SJCRH30 (cell line): ENCODE measurements around the gene UGT1A8. TPM values are rescaled to one million over a fixed set of nuclear protein-coding genes. Genes with fewer than 3 reads are reported as not detected.
"Not testable (repeated sequence)": the region's sequence is repeated elsewhere in the genome, so short reads cannot be mapped to it uniquely, and the experiment has no call there.

Experiments
- DNase-seq, 2 experiments: peaks; one replicate each; pipeline ENCODE4 v3.0.0-alpha.2; 2015 to 2020
- H3K27ac ChIP-seq: fragments of 250-450 bp; sonication (Bioruptor Pico); 2 replicates; pipeline ENCODE4 v1.5.1; 2020; ENCODE audit warnings: mild to moderate bottlenecking, moderate library complexity
- H3K27me3 ChIP-seq: fragments of 250-450 bp; sonication (Bioruptor Pico); 2 replicates; pipeline ENCODE4 v1.5.1; 2020; ENCODE audit warnings: mild to moderate bottlenecking, moderate library complexity
- H3K36me3 ChIP-seq: fragments of 250-450 bp; sonication (Bioruptor Pico); 2 replicates; pipeline ENCODE4 v1.5.1; 2020; ENCODE audit warnings: mild to moderate bottlenecking, moderate library complexity
- H3K4me1 ChIP-seq: fragments of 250-450 bp; sonication (Bioruptor Pico); 2 replicates; pipeline ENCODE4 v1.5.1; 2020; ENCODE audit warnings: mild to moderate bottlenecking, moderate library complexity
- H3K4me3 ChIP-seq: fragments of 250-450 bp; sonication (Bioruptor Pico); 2 replicates; pipeline ENCODE4 v1.5.1; 2020; ENCODE audit warnings: mild to moderate bottlenecking, moderate library complexity
- H3K9me3 ChIP-seq: fragments of 250-450 bp; sonication (Bioruptor Pico); replicated peaks from 2 replicates; pipeline ENCODE4 v1.5.1; 2020; ENCODE audit warnings: mild to moderate bottlenecking, moderate library complexity
- total RNA-seq: library from RNA; depleted of rRNA; stranded (reverse); fragments of >200 nt; shearing (Covaris generic); gene quantifications from 2 replicates; pipeline ENCODE4 v1.2.3, GENCODE V29; 2014

The UGT1A8 gene
- total RNA-seq, 1 experiment from 2014 or later: not detected

DNA sequence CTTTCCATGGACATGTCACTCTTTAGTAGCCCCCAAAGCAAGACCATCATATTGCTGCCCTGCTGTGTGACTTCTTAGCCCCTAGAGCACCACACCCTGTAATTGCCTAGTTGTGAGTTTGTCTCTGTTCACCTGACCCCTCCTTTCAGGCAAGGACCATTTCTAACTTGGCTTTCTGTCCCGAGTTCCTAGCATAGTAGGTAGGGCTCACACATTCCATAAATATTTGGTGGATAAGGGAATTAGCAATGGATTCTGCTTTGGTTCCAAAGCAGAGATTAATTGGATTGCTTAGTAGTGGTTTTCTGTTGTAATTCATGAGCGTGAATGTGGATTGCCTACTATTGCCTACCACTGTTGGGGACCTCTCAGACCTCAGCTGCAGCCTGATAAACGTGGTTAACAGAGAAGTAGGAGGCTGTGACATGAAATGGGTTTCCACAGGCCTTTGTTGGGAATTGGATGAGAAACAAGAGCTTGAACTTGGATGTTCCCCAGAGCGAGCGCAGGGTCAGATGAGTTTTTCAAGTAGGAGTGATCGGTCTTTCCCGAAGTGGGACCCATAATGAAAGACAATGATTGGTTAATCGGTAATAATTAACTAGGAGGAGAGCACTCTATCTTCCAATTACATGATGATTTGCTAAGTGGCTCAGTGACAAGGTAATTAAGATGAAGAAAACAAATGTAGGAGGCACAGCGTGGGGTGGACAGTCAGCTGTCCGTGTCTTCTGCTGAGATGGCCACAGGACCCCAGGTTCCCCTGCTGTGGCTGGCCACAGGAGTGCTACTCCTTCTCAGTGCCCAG, 129.2 kb downstream of the UGT1A8 start:
- no peak for DNase-seq
- H3K4me1 ChIP-seq: peaks cover 6% of the 10 kb centered on the region; the same call in 1 of the 2 replicates
- H3K4me3 ChIP-seq: no peak overlapping the region
- no peaks in the 10 kb centered on the region for H3K27me3 ChIP-seq
- no peak overlapping the region for H3K27ac ChIP-seq
- H3K36me3 ChIP-seq: no peaks in the 10 kb centered on the region
- peaks cover 5% of the 10 kb centered on the region for H3K9me3 ChIP-seq

DNA sequence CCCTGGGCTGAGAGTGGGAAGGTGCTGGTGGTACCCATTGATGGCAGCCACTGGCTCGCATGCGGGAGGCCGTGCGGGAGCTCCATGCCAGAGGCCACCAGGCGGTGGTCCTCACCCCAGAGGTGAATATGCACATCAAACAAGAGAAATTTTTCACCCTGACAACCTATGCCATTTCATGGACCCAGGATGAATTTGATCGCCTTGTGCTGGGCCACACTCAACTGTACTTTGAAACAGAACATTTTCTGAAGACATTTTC, 129.8 kb downstream of the UGT1A8 start:
- DNase-seq: no peak
- H3K27me3 ChIP-seq: no peaks in the 10 kb centered on the region

DNA sequence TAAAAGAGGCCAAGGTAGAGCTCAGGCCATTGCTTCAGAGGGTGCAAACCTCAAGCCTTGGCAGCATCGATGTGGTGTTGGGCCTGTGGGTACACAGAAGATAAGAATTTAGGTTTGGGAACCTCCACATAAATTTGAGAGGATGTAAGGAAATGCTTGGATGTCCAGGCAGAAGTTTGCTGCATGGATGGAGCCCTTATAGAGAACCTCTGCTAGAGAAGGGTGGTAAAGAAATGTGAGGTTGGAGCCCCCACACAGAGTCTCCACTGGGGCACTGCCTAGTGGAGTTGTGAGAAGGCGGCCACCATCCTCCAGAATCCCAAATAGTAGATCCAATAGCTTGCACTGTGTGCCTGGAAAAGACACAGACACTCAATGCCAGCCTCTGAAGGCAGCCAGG, 133.3 kb downstream of the UGT1A8 start:
- H3K4me1 ChIP-seq, H3K27me3 ChIP-seq, H3K36me3 ChIP-seq, H3K9me3 ChIP-seq, H3K4me3 ChIP-seq, H3K27ac ChIP-seq, DNase-seq: not testable (repeated sequence)

More for the DNA sequence above, 129.8 kb downstream of the UGT1A8 start:
- peaks cover 6% of the 10 kb centered on the region; the same call in 1 of the 2 replicates for H3K4me1 ChIP-seq
- H3K27ac ChIP-seq: no peak overlapping the region
- H3K9me3 ChIP-seq: peaks cover 5% of the 10 kb centered on the region
- no peaks in the 10 kb centered on the region for H3K36me3 ChIP-seq
- H3K4me3 ChIP-seq: no peak overlapping the region

DNA sequence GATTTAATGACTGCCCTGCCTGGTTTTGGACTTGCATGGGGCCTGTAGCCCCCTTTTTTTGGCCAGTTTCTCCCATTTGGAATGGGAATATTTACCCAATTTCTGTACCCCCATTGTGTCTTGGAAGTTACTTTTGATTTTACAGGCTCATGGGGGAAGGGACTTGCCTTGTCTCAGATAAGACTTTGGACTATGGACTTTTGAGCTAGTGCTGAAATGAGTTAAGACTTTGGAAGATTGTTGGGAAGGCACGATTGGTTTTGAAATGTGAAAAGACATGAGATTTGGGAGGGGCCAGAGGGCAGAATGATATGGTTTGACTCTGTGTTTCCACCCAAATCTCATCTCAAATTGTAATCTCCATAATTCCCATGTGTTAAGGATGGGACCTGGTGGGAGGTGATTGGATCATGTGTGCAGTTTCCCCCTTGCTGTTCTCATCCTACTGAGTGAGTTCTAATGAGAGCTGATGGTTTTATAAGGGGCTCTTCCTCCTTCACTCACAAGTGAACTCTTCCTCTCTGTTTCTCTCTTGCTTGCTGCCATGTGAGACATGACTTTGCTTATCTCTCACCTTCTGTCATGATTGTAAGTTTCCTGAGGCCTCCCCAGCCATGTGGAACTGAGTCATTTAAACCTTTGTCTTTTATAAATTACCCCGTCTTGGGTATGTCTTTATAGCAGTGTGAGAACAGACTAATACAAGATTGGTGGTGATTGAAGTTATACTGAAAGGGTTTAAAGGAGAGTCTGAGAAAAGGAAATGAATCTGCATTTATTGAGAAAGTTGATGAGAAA, 134.0 kb downstream of the UGT1A8 start:
- not testable (repeated sequence) for DNase-seq, H3K9me3 ChIP-seq, H3K27me3 ChIP-seq, H3K4me1 ChIP-seq, H3K4me3 ChIP-seq, H3K27ac ChIP-seq, H3K36me3 ChIP-seq

DNA sequence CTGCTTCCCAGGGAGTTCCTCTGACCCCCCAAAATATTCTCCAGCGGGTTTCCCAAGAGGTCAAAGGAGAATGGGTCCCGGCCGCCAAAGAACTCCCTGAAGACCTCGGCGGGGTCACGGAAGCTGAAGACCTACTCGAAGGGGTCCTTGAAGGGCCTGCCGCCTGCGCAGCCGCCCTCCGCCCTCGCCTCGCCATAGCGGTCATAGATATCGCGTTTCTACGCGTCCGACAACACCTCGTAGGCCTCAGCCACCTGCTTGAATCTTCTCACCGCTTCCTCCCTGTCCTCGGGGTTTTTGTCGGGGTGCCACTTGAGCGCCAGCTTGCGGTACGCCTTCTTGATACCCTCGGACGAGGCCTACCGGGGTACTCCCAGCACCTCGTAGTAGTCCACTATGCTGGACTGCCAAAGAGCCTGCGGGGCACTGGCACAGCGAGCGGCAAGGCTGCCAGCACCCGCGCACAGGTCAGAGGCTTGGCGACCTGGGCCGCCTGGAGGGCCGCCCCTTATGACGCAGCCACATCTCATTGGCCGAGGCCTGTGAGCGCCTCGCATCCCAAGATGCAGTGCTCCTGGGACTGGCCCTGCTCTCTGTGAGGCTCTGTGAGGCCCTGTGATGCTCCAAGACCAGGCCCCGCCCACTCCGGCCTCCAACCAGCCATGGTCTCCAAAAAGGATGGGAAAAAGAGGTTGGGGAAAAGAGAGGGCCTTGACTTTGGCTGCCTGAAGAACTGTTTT, 137.6 kb downstream of the UGT1A8 start:
- Histone ChIP-seq H3K27me3 (no peaks in the 10 kb centered on the region), H3K4me3 (no peak overlapping the region), H3K36me3 (no peaks in the 10 kb centered on the region), H3K27ac (no peak overlapping the region), H3K4me1 (no peaks in the 10 kb centered on the region), H3K9me3 (peaks cover 5% of the 10 kb centered on the region; the same call in 1 of the 2 replicates)
- DNase-seq: no peak

DNA sequence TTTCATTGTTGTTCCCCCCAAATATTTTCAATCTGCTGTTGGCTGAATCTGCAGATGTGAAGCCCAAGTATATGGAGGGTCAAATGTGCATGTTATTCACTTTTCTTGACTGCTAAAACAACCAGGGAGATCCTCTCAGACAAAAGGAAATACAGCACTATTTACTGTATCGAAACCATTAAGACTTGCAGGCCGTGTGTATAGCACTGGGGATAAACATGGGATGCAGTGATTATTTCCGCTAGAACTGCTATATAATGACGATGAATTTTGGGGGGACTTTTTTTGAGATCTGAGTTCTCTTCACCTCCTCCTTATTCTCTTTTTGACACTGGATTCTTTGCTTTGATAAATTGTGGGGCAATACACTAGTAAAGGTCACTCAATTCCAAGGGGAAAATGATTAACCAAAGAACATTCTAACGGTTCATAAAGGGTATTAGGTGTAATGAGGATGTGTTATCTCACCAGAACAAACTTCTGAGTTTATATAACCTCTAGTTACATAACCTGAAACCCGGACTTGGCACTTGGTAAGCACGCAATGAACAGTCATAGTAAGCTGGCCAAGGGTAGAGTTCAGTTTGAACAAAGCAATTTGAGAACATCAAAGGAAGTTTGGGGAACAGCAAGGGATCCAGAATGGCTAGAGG, 139.1 kb downstream of the UGT1A8 start:
- Histone ChIP-seq H3K9me3 (no peaks in the 10 kb centered on the region), H3K4me1 (no peaks in the 10 kb centered on the region), H3K4me3 (no peak overlapping the region), H3K27ac (no peak overlapping the region), H3K27me3 (no peaks in the 10 kb centered on the region), H3K36me3 (no peaks in the 10 kb centered on the region)
- no peak for DNase-seq

DNA sequence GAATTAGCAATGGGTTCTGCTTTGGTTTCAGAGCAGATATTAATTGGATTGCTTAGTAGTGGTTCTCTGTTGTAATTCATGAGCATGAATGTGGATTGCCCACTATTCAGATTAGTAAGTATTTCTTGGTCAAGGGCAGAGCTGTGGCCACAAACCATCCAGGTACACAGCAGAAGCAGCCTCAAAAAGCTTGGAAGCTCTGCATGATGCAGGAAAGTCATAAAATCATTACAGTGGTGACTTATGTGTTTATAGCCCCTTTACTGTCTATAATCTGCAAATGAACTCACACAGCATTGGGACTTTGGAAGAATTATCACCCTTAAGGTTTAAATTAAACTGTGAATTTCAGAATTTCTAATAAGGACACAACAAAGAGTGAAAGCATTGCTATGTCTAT, 140.7 kb downstream of the UGT1A8 start:
- no peak overlapping the region for H3K4me3 ChIP-seq
- DNase-seq: no peak
- H3K27ac ChIP-seq: no peak overlapping the region
- H3K9me3 ChIP-seq: no peaks in the 10 kb centered on the region
- no peaks in the 10 kb centered on the region for H3K36me3 ChIP-seq
- no peaks in the 10 kb centered on the region; the same call in 1 of the 2 replicates for H3K27me3 ChIP-seq
- no peaks in the 10 kb centered on the region for H3K4me1 ChIP-seq

DNA sequence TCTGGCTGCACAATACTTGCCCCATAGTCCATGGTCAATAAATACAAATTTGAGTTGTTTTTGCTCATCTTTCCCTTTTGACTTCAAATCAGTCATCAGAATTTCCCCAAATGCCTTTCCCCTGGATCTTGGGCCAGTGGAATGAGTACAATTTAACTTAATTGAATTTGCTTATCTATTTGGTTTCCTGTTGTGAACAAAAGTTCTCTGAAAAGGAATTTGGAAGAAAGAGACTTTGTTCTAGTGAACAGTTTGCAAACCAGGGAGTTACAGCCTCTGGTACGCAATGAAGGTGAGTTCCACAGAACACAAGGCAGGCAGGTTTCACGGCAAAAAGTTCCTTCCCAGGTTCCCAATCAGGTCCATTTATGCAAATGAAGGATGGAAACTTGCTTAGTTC, 141.4 kb downstream of the UGT1A8 start:
- H3K4me3 ChIP-seq: no peak overlapping the region
- H3K4me1 ChIP-seq: no peaks in the 10 kb centered on the region
- no peaks in the 10 kb centered on the region for H3K36me3 ChIP-seq
- H3K27me3 ChIP-seq: no peaks in the 10 kb centered on the region; the same call in 1 of the 2 replicates
- no peaks in the 10 kb centered on the region for H3K9me3 ChIP-seq
- no peak for DNase-seq
- no peak overlapping the region for H3K27ac ChIP-seq

DNA sequence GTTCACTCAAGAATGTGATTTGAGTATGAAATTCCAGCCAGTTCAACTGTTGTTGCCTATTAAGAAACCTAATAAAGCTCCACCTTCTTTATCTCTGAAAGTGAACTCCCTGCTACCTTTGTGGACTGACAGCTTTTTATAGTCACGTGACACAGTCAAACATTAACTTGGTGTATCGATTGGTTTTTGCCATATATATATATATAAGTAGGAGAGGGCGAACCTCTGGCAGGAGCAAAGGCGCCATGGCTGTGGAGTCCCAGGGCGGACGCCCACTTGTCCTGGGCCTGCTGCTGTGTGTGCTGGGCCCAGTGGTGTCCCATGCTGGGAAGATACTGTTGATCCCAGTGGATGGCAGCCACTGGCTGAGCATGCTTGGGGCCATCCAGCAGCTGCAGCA, 142.6 kb downstream of the UGT1A8 start, which contains the start of gene UGT1A1:
TSS of gene UGT1A1 (plus strand) at position 228 of the 400 bp plus-strand sequence. CDS start at position 246, 18 bp downstream.
- Histone ChIP-seq H3K36me3 (no peaks in the 10 kb centered on the region), H3K4me1 (no peaks in the 10 kb centered on the region), H3K27ac (no peak within 1 kb of the TSS), H3K4me3 (no peak within 1 kb of the TSS), H3K9me3 (no peaks in the 10 kb centered on the region), H3K27me3 (no peaks in the 10 kb centered on the region; the same call in 1 of the 2 replicates)
- DNase-seq: no peak

DNA sequence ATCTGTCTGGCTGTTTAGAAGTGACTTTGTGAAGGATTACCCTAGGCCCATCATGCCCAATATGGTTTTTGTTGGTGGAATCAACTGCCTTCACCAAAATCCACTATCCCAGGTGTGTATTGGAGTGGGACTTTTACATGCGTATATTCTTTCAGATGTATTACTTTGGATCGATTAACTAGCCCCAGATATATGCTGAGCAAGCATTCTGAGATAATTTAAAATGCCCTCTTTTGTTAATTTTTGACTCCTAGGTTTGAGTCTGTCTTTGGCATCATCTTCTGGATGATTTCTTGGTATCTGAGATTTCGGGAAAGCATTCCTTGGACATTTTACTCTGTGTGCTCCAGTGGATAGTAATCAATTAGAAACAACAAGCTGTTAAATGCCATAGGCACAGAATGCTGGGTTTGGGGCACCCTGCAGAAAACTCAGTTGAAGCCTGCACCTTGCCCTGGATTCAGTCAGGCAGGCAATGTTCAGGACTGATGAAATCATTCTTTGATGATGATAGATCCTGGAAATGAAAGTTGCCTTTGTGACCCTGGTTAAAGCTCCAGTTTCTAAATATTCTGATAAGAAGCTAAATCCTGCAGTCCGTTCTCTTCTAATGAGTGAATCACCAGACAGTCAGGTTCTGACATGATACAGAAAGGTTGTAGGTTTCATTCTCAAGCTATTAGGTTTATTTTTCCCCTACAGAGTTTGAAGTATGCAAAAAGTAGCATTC, 143.8 kb downstream of the UGT1A8 start:
- Histone ChIP-seq H3K36me3 (no peaks in the 10 kb centered on the region), H3K27ac (no peak overlapping the region), H3K27me3 (no peaks in the 10 kb centered on the region; the same call in 1 of the 2 replicates), H3K4me1 (no peaks in the 10 kb centered on the region), H3K9me3 (no peaks in the 10 kb centered on the region), H3K4me3 (no peak overlapping the region)
- DNase-seq: no peak

DNA sequence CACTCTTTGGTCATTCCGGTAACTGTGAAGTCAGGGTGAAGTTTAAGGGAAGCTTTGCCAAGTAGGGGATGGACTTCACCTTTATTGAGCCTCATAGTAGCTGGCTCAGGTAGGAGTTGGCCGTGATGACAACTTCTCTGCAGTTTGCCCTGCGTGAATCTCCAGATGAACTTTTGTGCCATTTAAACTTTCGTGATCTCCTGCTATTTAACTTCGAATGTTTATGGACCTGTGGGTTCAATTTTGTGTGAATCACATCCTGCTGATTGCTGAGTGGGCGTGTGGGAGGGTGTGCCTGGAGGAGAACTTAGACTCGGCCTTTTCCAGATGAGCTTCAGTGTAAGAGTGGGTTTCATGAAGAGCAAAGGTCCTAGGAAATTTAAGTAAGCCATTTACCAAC, 146.8 kb downstream of the UGT1A8 start:
- H3K9me3 ChIP-seq: no peaks in the 10 kb centered on the region
- H3K36me3 ChIP-seq: no peaks in the 10 kb centered on the region
- no peaks in the 10 kb centered on the region; the same call in 1 of the 2 replicates for H3K27me3 ChIP-seq
- no peak for DNase-seq
- no peak overlapping the region for H3K4me3 ChIP-seq
- H3K27ac ChIP-seq: no peak overlapping the region
- H3K4me1 ChIP-seq: no peaks in the 10 kb centered on the region

DNA sequence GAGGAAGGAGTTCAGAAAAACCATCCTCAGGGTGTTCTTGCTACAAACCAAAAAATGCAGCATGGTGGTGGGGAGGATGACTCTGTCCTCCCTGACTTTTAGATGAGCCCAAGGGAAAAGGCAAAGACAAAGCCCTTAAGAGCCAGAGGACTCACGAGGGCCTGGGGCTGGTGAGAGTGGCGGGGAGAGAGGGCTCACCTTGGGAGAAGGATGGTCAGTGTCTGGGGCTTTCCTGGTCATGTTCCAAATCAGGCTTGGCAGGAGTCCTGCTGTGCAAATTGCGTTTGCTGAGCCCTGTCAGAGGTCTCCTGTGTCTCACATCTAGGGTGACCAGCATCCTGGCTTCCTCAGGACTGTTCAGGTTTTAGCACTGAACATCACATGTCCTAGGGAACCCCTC, 147.3 kb downstream of the UGT1A8 start:
- no peak for DNase-seq
- Histone ChIP-seq H3K4me3 (no peak overlapping the region), H3K9me3 (no peaks in the 10 kb centered on the region), H3K27ac (no peak overlapping the region), H3K36me3 (no peaks in the 10 kb centered on the region), H3K27me3 (no peaks in the 10 kb centered on the region; the same call in 1 of the 2 replicates), H3K4me1 (no peaks in the 10 kb centered on the region)

DNA sequence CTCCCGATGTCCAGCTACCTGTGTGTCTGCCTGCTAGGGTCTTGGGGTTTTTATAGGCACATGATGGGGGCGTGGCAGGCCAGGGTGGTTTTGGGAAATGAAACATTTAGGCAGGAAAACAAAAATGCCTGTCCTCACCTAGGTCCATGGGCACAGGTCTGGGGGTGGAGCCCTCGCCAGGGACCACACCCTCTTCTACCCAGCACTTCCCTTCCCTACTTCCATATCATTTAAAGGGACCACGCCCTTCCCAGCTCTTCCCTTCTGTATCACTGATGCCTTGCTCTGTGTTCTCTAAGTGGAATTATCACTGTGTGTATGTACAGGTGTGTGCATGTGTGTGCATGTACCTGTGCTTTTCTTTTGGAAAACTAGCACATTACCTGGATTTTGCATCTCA, 149.0 kb downstream of the UGT1A8 start:
- Histone ChIP-seq H3K27ac (no peak overlapping the region), H3K27me3 (peaks cover 8% of the 10 kb centered on the region; the same call in 1 of the 2 replicates), H3K36me3 (no peaks in the 10 kb centered on the region), H3K4me1 (no peaks in the 10 kb centered on the region), H3K9me3 (no peaks in the 10 kb centered on the region), H3K4me3 (no peak overlapping the region)
- no peak for DNase-seq

DNA sequence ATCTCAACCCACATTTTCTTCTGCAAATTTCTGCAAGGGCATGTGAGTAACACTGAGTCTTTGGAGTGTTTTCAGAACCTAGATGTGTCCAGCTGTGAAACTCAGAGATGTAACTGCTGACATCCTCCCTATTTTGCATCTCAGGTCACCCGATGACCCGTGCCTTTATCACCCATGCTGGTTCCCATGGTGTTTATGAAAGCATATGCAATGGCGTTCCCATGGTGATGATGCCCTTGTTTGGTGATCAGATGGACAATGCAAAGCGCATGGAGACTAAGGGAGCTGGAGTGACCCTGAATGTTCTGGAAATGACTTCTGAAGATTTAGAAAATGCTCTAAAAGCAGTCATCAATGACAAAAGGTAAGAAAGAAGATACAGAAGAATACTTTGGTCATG, 150.6 kb downstream of the UGT1A8 start:
- H3K9me3 ChIP-seq: no peaks in the 10 kb centered on the region
- H3K27ac ChIP-seq: no peak overlapping the region
- no peak for DNase-seq
- peaks cover 8% of the 10 kb centered on the region; the same call in 1 of the 2 replicates for H3K27me3 ChIP-seq
- no peak overlapping the region for H3K4me3 ChIP-seq
- no peaks in the 10 kb centered on the region for H3K36me3 ChIP-seq
- H3K4me1 ChIP-seq: no peaks in the 10 kb centered on the region
